ENCODE measurements around the gene ZCCHC2.

DNA sequence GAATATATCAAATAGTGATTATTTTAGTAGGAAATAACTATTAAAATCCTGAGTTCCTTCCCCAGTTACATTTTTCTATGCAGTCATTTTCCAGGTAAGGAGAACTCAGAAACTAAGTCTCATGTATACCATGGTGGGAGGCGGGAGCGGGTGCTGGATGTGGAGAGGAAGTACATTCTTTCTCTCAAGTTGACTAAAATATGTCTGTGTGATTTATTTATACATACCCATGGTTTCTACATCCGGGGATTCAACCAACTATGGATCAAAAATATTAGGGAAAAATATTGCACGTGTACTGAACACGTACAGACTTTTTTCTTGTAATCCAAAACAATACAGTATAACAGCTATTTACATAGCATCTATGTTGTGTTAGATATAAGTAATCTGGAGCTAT, 6.8 kb downstream of the ZCCHC2 start:
- TF ChIP-seq POLR2A (IDR thresholded peaks at IDR 0.05) (no peak), CTCF (IDR thresholded peaks at IDR 0.05) (no peak)
